Measurements from ENCODE around the gene HDGFL1.

The HDGFL1 gene

DNA sequence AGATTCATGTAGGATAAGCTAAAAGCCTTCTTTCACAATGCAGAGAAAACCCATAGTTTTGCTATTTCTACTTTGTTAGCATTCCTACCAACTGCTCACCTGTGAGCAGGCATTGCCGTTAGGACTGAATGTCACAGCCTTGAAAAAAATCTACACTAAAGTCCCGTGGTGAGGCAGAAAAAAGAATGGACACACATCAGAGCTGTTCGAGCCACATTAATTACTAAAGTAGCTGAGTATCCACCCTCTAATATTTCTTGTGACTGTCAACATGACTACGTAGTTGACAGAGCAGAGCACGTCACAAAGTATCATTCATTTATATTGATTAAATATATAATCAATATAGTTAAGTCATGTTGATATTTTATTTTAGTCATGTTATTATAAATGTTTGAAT lies 10.1 kb downstream of the HDGFL1 start:
- TF ChIP-seq, protein P1, sequence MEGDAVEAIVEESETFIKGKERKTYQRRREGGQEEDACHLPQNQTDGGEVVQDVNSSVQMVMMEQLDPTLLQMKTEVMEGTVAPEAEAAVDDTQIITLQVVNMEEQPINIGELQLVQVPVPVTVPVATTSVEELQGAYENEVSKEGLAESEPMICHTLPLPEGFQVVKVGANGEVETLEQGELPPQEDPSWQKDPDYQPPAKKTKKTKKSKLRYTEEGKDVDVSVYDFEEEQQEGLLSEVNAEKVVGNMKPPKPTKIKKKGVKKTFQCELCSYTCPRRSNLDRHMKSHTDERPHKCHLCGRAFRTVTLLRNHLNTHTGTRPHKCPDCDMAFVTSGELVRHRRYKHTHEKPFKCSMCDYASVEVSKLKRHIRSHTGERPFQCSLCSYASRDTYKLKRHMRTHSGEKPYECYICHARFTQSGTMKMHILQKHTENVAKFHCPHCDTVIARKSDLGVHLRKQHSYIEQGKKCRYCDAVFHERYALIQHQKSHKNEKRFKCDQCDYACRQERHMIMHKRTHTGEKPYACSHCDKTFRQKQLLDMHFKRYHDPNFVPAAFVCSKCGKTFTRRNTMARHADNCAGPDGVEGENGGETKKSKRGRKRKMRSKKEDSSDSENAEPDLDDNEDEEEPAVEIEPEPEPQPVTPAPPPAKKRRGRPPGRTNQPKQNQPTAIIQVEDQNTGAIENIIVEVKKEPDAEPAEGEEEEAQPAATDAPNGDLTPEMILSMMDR (IDR thresholded peaks at IDR 0.05) = no peak
- Histone ChIP-seq H3K4me3 (ENCODE audit: low read depth in 1 of 2, low read length in 1 of 2) (no peak overlapping the region), H3K27ac (no peak overlapping the region), H3K4me1 (ENCODE audit: control insufficient read depth in 1 of 2, insufficient read depth in 1 of 2, low read depth in 1 of 2, low read length in 1 of 2) (no peaks in the 10 kb centered on the region), H3K27me3 (no peaks in the 10 kb centered on the region), H3K36me3 (no peaks in the 10 kb centered on the region), H3K9me3 (no peaks in the 10 kb centered on the region)

GRCh38 chr6:22580337-22580736 lies 11.0 kb downstream of the HDGFL1 start:
- H3K4me3 ChIP-seq (ENCODE audit: low read depth in 1 of 2, low read length in 1 of 2) = no peak overlapping the region
- TF ChIP-seq, protein P1 (IDR thresholded peaks at IDR 0.05) = no peak
- H3K36me3 ChIP-seq = no peaks in the 10 kb centered on the region
- H3K9me3 ChIP-seq = no peaks in the 10 kb centered on the region
- H3K27me3 ChIP-seq = no peaks in the 10 kb centered on the region
- no peaks in the 10 kb centered on the region for H3K4me1 ChIP-seq (ENCODE audit: control insufficient read depth in 1 of 2, insufficient read depth in 1 of 2, low read depth in 1 of 2, low read length in 1 of 2)
- H3K27ac ChIP-seq = no peak overlapping the region

- TF ChIP-seq, protein P1 (IDR thresholded peaks at IDR 0.05) = no peak
- H3K4me3 ChIP-seq (ENCODE audit: low read depth in 1 of 2, low read length in 1 of 2) = no peak overlapping the region
- H3K36me3 ChIP-seq = no peaks in the 10 kb centered on the region
- no peaks in the 10 kb centered on the region for H3K27me3 ChIP-seq
- H3K4me1 ChIP-seq (ENCODE audit: control insufficient read depth in 1 of 2, insufficient read depth in 1 of 2, low read depth in 1 of 2, low read length in 1 of 2) = no peaks in the 10 kb centered on the region
- H3K9me3 ChIP-seq = no peaks in the 10 kb centered on the region
- H3K27ac ChIP-seq = no peak overlapping the region
Measured at GRCh38 chr6:22582417-22583205, 13.2 kb downstream of the HDGFL1 start.

DNA sequence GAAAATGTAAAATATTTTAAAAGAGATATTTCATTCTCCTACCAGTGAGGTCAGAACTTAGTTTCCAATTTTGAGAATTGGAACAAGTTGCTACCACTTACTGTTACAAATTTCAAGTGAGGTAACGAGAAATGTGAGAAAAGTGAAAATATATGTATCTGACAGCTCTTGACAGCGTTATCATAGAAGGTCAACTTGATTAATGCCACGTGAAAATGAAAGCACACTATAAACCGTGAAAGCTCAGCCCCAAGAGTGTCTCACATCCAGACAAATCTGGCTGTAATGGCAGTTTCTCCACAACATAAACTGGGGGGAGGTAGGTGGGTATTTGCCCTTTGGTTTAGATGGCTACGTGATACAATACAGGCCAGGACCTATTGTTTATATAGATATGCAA lies 13.9 kb downstream of the HDGFL1 start:
- Histone ChIP-seq H3K4me3 (ENCODE audit: low read depth in 1 of 2, low read length in 1 of 2) (no peak overlapping the region), H3K4me1 (ENCODE audit: control insufficient read depth in 1 of 2, insufficient read depth in 1 of 2, low read depth in 1 of 2, low read length in 1 of 2) (no peaks in the 10 kb centered on the region), H3K27me3 (no peaks in the 10 kb centered on the region), H3K9me3 (no peaks in the 10 kb centered on the region), H3K27ac (no peak overlapping the region), H3K36me3 (no peaks in the 10 kb centered on the region)
- TF ChIP-seq, protein P1 (IDR thresholded peaks at IDR 0.05) = no peak

DNA sequence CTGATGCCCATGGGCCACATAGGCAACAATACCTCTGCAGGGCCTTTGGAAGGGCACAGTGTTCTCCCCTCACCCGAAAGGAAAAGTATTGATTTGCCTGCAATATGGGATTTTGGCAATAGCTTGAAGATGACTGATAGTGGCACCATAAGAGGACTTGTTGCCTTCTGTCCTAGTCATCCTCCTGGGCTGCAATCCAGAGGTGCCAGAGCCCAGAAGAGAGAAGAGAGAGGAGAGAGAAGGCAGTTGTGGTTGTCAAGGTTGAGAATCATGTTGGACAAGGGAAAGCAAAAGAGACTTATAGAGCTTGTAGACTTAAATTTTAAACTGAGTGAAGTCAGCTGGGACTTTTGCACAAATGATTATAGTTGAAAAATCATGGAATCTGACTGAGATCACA lies 14.6 kb downstream of the HDGFL1 start:
- TF ChIP-seq, protein P1 (IDR thresholded peaks at IDR 0.05) = no peak
- Histone ChIP-seq H3K4me3 (ENCODE audit: low read depth in 1 of 2, low read length in 1 of 2) (no peak overlapping the region), H3K9me3 (no peaks in the 10 kb centered on the region), H3K27me3 (no peaks in the 10 kb centered on the region), H3K36me3 (no peaks in the 10 kb centered on the region), H3K27ac (no peak overlapping the region), H3K4me1 (ENCODE audit: control insufficient read depth in 1 of 2, insufficient read depth in 1 of 2, low read depth in 1 of 2, low read length in 1 of 2) (no peaks in the 10 kb centered on the region)
